H1 (cell line): Measurements from ENCODE around the gene MYCBPAP. TPM values are rescaled to one million over a fixed set of nuclear protein-coding genes. Genes with fewer than 3 reads are reported as not detected.

Source experiments
- ASH2L ChIP-seq: fragments of 200-600, 300-600 bp; sonication (generic); IDR thresholded peaks from one replicate; pipeline ENCODE4 v1.7.1; 2017; ENCODE audit warnings: low read length
- CTBP2 ChIP-seq: IDR thresholded peaks from 2 replicates; pipeline ENCODE4 v1.7.0; 2011; ENCODE audit warnings: borderline replicate concordance, mild to moderate bottlenecking, moderate library complexity, mixed read lengths, low read length; ENCODE audit not compliant: insufficient read depth, insufficient read length
- JUND ChIP-seq: IDR thresholded peaks from 2 replicates; pipeline ENCODE4 v1.6.1; 2011; ENCODE audit warnings: mild to moderate bottlenecking, improper control_type of control experiment, low read length
- MAFK ChIP-seq: IDR thresholded peaks from 2 replicates; pipeline ENCODE4 v1.6.1; 2012; ENCODE audit warnings: low read depth, mild to moderate bottlenecking, improper control_type of control experiment, low read length
- POLR2A ChIP-seq, 2 experiments: IDR thresholded peaks; 1 replicate in 1 of 2; 2 replicates in 1 of 2; pipeline ENCODE4 v1.6.1; 2011; ENCODE audit warnings: low read depth in 2 of 2, low read length in 2 of 2, mild to moderate bottlenecking in 2 of 2; ENCODE audit errors: control extremely low read depth in 1 of 2
- TAF1 ChIP-seq: IDR thresholded peaks from 2 replicates; pipeline ENCODE4 v1.6.1; 2011; ENCODE audit warnings: mild to moderate bottlenecking, low read depth, low read length
- TBP ChIP-seq: IDR thresholded peaks from 2 replicates; pipeline ENCODE4 v1.6.1; 2011; ENCODE audit warnings: low read depth, low read length, improper control_type of control experiment
- polyA plus RNA-seq, 7 experiments: library from polyadenylated mRNA; depleted of rRNA in 3 of 7; stranded (reverse) in 5 of 7; unstranded in 2 of 7; fragments of >200 nt in 5 of 7; fragments of 200-250 nt in 2 of 7; gene quantifications; 1 replicate in 5 of 7; 2 replicates in 1 of 7; 4 replicates in 1 of 7; pipeline versions ENCODE4 v1.2.1 to v1.2.3, GENCODE V29; 2011 to 2013; ENCODE audit warnings: missing spikeins in 2 of 7, mixed read lengths in 2 of 7
- total RNA-seq: library from RNA; stranded (reverse); fragmentation: NEBNext Ultra II Directional; extraction: Animal tissue kit (Norgen Biotek cat#: 25700); gene quantifications from 2 replicates; pipeline ENCODE4 v1.2.1, GENCODE V29; 2021

The MYCBPAP gene
- total and polyA plus RNA-seq, 2 of the 8 experiments (the other 6 are each of a cell fraction or from before 2014, with no cell fraction given), result 0.89 to 3.3 TPM

DNA sequence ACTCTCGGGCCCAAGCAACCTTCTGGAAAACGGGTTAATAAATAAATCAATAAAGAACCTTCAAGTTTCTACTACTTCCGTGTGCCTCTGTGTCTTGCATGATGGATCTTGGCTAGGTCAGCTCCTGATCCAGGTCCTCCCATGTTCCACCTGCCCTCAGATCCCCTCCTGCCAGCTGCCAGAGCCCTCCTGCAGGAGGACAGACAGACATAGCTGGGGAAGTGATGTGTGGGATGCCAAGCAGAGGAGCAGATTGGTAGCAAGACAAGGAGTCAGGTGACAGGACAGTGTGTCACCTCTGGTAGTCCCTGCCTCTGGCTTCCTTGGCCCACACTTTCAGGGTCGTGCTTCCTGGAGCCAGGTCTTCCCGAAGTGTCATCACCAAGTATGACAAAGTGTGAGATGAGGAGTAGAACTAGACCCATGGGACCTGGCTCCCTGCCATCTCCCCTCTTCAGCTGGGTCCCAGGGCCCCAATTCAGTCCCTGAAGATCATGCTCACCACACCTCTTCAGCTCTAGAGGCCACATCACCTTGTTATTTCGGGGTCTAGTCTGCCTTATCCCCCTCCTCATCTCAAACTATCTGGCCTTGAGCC is 23.3 kb downstream of the MYCBPAP start (continued):
- TF ChIP-seq POLR2A (IDR thresholded peaks at IDR 0.05; ENCODE audit: control extremely low read depth in 1 of 2, low read depth in 2 of 2, low read length in 2 of 2) (no peak), ASH2L (no peak), CTBP2 (no peak), TBP (no peak), TAF1 (no peak), MAFK (no peak), JUND (no peak)
- TF ChIP-seq, all 59 proteins: peak for 0
